Heart right ventricle (tissue), 16 donors: ENCODE data around the gene POLDIP3. TPM values are rescaled to one million over a fixed set of nuclear protein-coding genes. Genes with fewer than 3 reads are reported as not detected.

Source experiments
- ATAC-seq, 8 donors: fragments of 200-7000 bp; cut with Tn5 transposase; one replicate each; pipeline ENCODE4 v1.9.1; 2020; ENCODE audit warnings: mild to moderate bottlenecking in 8 of 8, moderate library complexity in 8 of 8, moderate number of reproducible peaks in 1 of 8
- DNase-seq, 2 donors: peaks; one replicate each; pipeline ENCODE4 v3.0.0-alpha.2; 2020
- H3K27ac ChIP-seq, 10 donors: fragments of 200-600 bp; sonication (generic) in 2 of 10; one replicate each; pipeline versions ENCODE4 v1.5.0 to v1.8.0; 2020 to 2022; ENCODE audit warnings: mild to moderate bottlenecking in 3 of 10
- H3K27me3 ChIP-seq, 7 donors: fragments of 200-600 bp; one replicate each; pipeline ENCODE4 v1.8.0; 2021 to 2022; ENCODE audit warnings: mild to moderate bottlenecking in 2 of 7
- H3K36me3 ChIP-seq, 9 donors: fragments of 200-600 bp; sonication (generic) in 1 of 9; one replicate each; pipeline versions ENCODE4 v1.5.0 to v1.8.0; 2020 to 2022; ENCODE audit warnings: mild to moderate bottlenecking in 2 of 9
- H3K4me1 ChIP-seq, 9 donors: fragments of 200-600 bp; sonication (generic) in 1 of 9; one replicate each; pipeline versions ENCODE4 v1.5.0 to v1.8.0; 2020 to 2022; ENCODE audit warnings: mild to moderate bottlenecking in 4 of 9
- H3K4me3 ChIP-seq, 10 donors: fragments of 200-600 bp; sonication (generic) in 2 of 10; one replicate each; pipeline versions ENCODE4 v1.5.0 to v1.8.0; 2020 to 2022; ENCODE audit warnings: mild to moderate bottlenecking in 7 of 10, moderate library complexity in 2 of 10
- H3K9me3 ChIP-seq, 11 donors: fragments of 200-600 bp in 10 of 11; sonication (generic) in 2 of 11; one replicate each; pipeline versions ENCODE4 v1.5.0 to v1.8.0; 2013 to 2022; ENCODE audit warnings: mild to moderate bottlenecking in 2 of 11, control low read depth in 1 of 11, moderate library complexity in 1 of 11
- CTCF ChIP-seq, 9 donors: fragments of 200-600 bp; sonication (generic) in 2 of 9; IDR thresholded peaks; one replicate each; pipeline versions ENCODE4 v1.5.0 to v1.8.0; 2021 to 2022; ENCODE audit warnings: antibody characterized with exemption in 9 of 9, mild to moderate bottlenecking in 5 of 9, moderate library complexity in 1 of 9
- WGBS, 2 donors: extraction: QIAGEN DNeasy Blood & Tissue Kit; methylation state at CpG; one replicate each; pipeline ENCODE4 v1.1.7; 2013; ENCODE audit warnings: inconsistent platforms in 1 of 2; 5-methylcytosine and 5-hydroxymethylcytosine counted together
- intact Hi-C, 10 donors: fragments of 100-400 bp; cut with DNase I; formaldehyde crosslinking; loops; one replicate each; pipeline versions ENCODE4 v1.11.1 to v1.14.2; 2022
- polyA plus RNA-seq, 2 donors: library from polyadenylated mRNA; stranded (reverse); fragments of 200-250 nt; gene quantifications; one replicate each; pipeline ENCODE4 v1.2.3, GENCODE V29; 2013
- total RNA-seq, 10 donors: library from RNA; stranded (reverse); fragmentation: NEBNext Ultra II Directional in 3 of 10; extraction: Animal tissue kit (Norgen Biotek cat#: 25700) in 3 of 10; gene quantifications; one replicate each; pipeline versions ENCODE4 v1.2.1 to v1.2.4, GENCODE V29; 2021 to 2023
- donor health status: Arrhythmogenic right ventricular cardiomyopathy.
- donor health status: ischemic (EF 13 %, LVEDD 7.1; RV severe dilation, severe dysfunction).
- donor health status: healthy with polysubstance abuse.
- donor health status: DM: no; HTN: yes; CAD: no.
- donor health status: DM: no; HTN: no; CAD: no.
- donor health status: ischemic (EF 25% LVEDD 6.9; RV normal size, moderate dysfunction).
- donor health status: ischemic (EF 25% LVEDD 5.7; RV mildly dilated, moderate dysfunction).
- donor health status: healthy.
- donor health status: DM: yes; HTN: yes; CAD: no.
- donor health status: Ischemic cardiomyopathy.
- donor health status: ischemic (EF 35%, LVEDD 5.7; RV mildly dilated, moderate dysfunction).
- donor health status: nonischemic (EF 11% LVEDD 7.7; RV severe dilation, severe dysfunction).
- donor health status: DM: yes; HTN: yes; CAD: no.
- donor health status: PGD.
- donor health status: ischemic (EF 29% LVEDD 5.4; RV normal size, mild dysfunction).
- donor health status: nonischemic (EF 23%, LVEDD 6.1; RV moderate dilation, normal function).

POLDIP3 gene
- total and polyA plus RNA-seq, 12 donors: 11.9 to 42.6 (median 32.5) TPM

DNA sequence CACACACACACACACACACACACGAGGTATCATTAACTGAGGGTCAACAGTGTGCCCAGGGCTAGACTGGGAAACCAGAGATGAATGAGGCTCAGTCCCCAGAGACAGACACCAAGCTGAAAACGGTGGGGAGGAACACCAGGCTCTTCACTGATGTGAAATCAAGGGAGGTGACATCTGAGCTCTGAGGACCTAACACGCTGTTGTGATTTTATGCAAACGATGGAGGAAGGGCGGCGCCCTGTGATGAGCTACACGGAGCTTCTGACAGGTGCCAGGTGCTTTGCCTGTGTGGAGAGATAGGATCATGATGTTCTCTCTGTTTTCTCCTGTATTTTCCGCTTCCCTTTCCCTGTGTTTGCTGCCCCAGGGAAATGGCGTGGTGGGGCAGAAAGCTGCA is 41.0 kb upstream of the POLDIP3 start:
- ATAC-seq: no peak
- no peaks in the 10 kb centered on the region for H3K4me1 ChIP-seq
- DNase-seq: no peak
- H3K4me3 ChIP-seq: no peak overlapping the region
- intact Hi-C loops: loop anchor here in 1 of 10 donors (10.0 kb wide), 1 partner anchor 149 kb away; no protein-coding TSS in a partner anchor
- H3K9me3 ChIP-seq: no peaks in the 10 kb centered on the region
- H3K36me3 ChIP-seq: no peaks in the 10 kb centered on the region
- 79 to 80% methylated on average over 9 of the region's 9 CpGs for WGBS, 2 donors
- TF ChIP-seq CTCF (IDR thresholded peaks at IDR 0.05): no peak
- no peaks in the 10 kb centered on the region for H3K27me3 ChIP-seq
- no peak overlapping the region for H3K27ac ChIP-seq

- no peak for TF ChIP-seq CTCF (IDR thresholded peaks at IDR 0.05)
- no peak overlapping the region for H3K4me3 ChIP-seq
- peaks cover 0 to 5% (median 2%) of the 10 kb centered on the region in 9 donors for H3K4me1 ChIP-seq
- H3K27ac ChIP-seq: no peak overlapping the region
- no peaks in the 10 kb centered on the region for H3K9me3 ChIP-seq
- no peak for DNase-seq
- WGBS, 2 donors: 88 to 90% methylated on average over 7 of the region's 7 CpGs
- intact Hi-C loops: loop anchor here in 1 of 10 donors (10.0 kb wide), 1 partner anchor 150 kb away; no protein-coding TSS in a partner anchor
- H3K36me3 ChIP-seq: no peaks in the 10 kb centered on the region
- ATAC-seq: no peak
- no peaks in the 10 kb centered on the region for H3K27me3 ChIP-seq
Observed at GRCh38 chr22:42654436-42655073, 39.9 kb upstream of the POLDIP3 start.

- H3K27me3 ChIP-seq: no peaks in the 10 kb centered on the region
- ATAC-seq (no peak), DNase-seq (no peak)
- TF ChIP-seq CTCF (IDR thresholded peaks at IDR 0.05): no peak
- 84 to 90% methylated on average over 4 of the region's 4 CpGs for WGBS, 2 donors
- H3K4me3 ChIP-seq: no peak overlapping the region
- no peak overlapping the region for H3K27ac ChIP-seq
- no peaks in the 10 kb centered on the region for H3K9me3 ChIP-seq
- H3K4me1 ChIP-seq: peaks cover 0 to 7% (median 4%) of the 10 kb centered on the region in 9 donors
- no peaks in the 10 kb centered on the region for H3K36me3 ChIP-seq
- intact Hi-C loops: loop anchor here in 1 of 10 donors (10.0 kb wide), 1 partner anchor 151 kb away; no protein-coding TSS in a partner anchor
Observed at GRCh38 chr22:42653999-42654398, 39.3 kb upstream of the POLDIP3 start.

DNA sequence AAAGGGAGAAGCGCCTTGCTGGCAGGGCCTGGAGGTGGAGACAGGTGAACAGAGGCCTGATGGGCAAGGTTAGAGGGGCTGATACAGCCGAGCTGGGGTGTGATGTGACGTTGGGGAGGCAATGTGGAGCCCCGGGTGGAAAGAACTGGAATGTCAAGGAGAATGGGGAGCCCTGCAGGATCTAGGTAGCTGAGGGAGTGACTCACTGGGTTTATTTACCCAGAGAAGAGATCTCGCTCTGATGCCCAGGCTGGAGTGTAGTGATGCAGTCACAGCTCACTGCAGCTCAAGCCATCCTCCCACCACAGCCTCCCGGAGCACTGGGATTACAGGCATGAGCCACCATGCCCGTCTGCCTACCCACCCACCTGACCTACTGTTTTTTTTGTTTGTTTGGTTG is 36.5 kb upstream of the POLDIP3 start:
- ATAC-seq (no peak), DNase-seq (no peak)
- Histone ChIP-seq H3K4me3 (no peak overlapping the region), H3K27me3 (no peaks in the 10 kb centered on the region), H3K9me3 (no peaks in the 10 kb centered on the region), H3K36me3 (peaks cover 0 to 4% (median 0%) of the 10 kb centered on the region in 9 donors), H3K4me1 (peaks cover 20 to 31% (median 29%) of the 10 kb centered on the region in 9 donors), H3K27ac (no peak overlapping the region)
- WGBS, 2 donors: 80 to 84% methylated on average over 7 of the region's 7 CpGs
- intact Hi-C loops: loop anchor here in 1 of 10 donors (10.0 kb wide), 1 partner anchor 154 kb away; no protein-coding TSS in a partner anchor
- no peak for TF ChIP-seq CTCF (IDR thresholded peaks at IDR 0.05)
